Erythroblast (primary cell): ENCODE results near the gene IGSF11.

Experiments
- GATA1 ChIP-seq: IDR thresholded peaks from 2 replicates; pipeline ENCODE4 v1.6.1; 2011; ENCODE audit warnings: low read depth, mild to moderate bottlenecking, control low read depth, low read length, moderate library complexity
- POLR2A ChIP-seq: IDR thresholded peaks from 2 replicates; pipeline ENCODE4 v1.6.1; 2011; ENCODE audit warnings: mild to moderate bottlenecking, low read length

GRCh38 chr3:118884748-118885206 is 149.9 kb downstream of the IGSF11 start:
- TF ChIP-seq POLR2A: no peak
- no peak for TF ChIP-seq GATA1
